Neural cell (in vitro differentiated cells): ENCODE data around the gene ZNF789. TPM values are rescaled to one million over a fixed set of nuclear protein-coding genes. Genes with fewer than 3 reads are reported as not detected.

Experiments used
- H2AFZ ChIP-seq: fragments of 200-600, 300-800 bp; sonication (generic), shearing (Covaris generic); 2 replicates; pipeline ENCODE4 v1.6.0; 2014; ENCODE audit warnings: low read depth, mild to moderate bottlenecking, antibody characterized with exemption, low read length, moderate library complexity
- H3F3A ChIP-seq: fragments of 200-600 bp; shearing (Covaris generic); 2 replicates; pipeline ENCODE4 v1.6.1; 2016; ENCODE audit warnings: mild to moderate bottlenecking, moderate library complexity, mixed read lengths, antibody characterized with exemption, low read length; ENCODE audit not compliant: insufficient read depth, poor library complexity, severe bottlenecking
- H3K27ac ChIP-seq: fragments of 200-600, 300-800 bp; sonication (generic), shearing (Covaris generic); 2 replicates; pipeline ENCODE4 v1.5.1; 2014; ENCODE audit warnings: mild to moderate bottlenecking, low read length, moderate library complexity
- H3K27me3 ChIP-seq: fragments of 300-800, 200-600 bp; sonication (generic), shearing (Covaris generic); 2 replicates; pipeline ENCODE4 v1.6.0; 2014; ENCODE audit warnings: mild to moderate bottlenecking, low read depth, low read length, moderate library complexity; ENCODE audit not compliant: insufficient read depth
- H3K36me3 ChIP-seq: fragments of 300-800, 200-600 bp; sonication (generic), shearing (Covaris generic); 2 replicates; pipeline ENCODE4 v1.5.1; 2014; ENCODE audit warnings: mild to moderate bottlenecking, antibody characterized with exemption, low read length, moderate library complexity; ENCODE audit not compliant: insufficient read depth
- H3K4me2 ChIP-seq: fragments of 300-800, 200-600 bp; sonication (generic), shearing (Covaris generic); 2 replicates; pipeline ENCODE4 v1.6.0; 2014; ENCODE audit warnings: mild to moderate bottlenecking, low read length
- H3K4me3 ChIP-seq: fragments of 300-800, 200-600 bp; sonication (generic), shearing (Covaris generic); 2 replicates; pipeline ENCODE4 v1.5.1; 2014; ENCODE audit warnings: mild to moderate bottlenecking, low read length, moderate library complexity
- H3K79me2 ChIP-seq: fragments of 200-600 bp; shearing (Covaris generic); replicated peaks from 2 replicates; pipeline ENCODE4 v1.6.0; 2014; ENCODE audit warnings: mild to moderate bottlenecking, low read length, moderate library complexity; ENCODE audit not compliant: insufficient read depth
- H3K9ac ChIP-seq: fragments of 300-800, 200-600 bp; sonication (generic), shearing (Covaris generic); 2 replicates; pipeline ENCODE4 v1.6.1; 2016; ENCODE audit warnings: mild to moderate bottlenecking, low read length, mixed read lengths
- H3K9me2 ChIP-seq: fragments of 200-600 bp; shearing (Covaris generic); 2 replicates; pipeline ENCODE4 v1.6.1; 2016; ENCODE audit warnings: mild to moderate bottlenecking, low read length, mixed read lengths; ENCODE audit not compliant: insufficient read depth
- H3K9me3 ChIP-seq: fragments of 200-600, 300-800 bp; sonication (generic), shearing (Covaris generic); 2 replicates; pipeline ENCODE4 v1.6.1; 2016; ENCODE audit warnings: mild to moderate bottlenecking, mixed run types, low read length, moderate library complexity, mixed read lengths
- H4K20me1 ChIP-seq: fragments of 200-600 bp; shearing (Covaris generic); 2 replicates; pipeline ENCODE4 v1.6.1; 2016; ENCODE audit warnings: mild to moderate bottlenecking, mixed run types; ENCODE audit not compliant: insufficient read depth
- CTCF ChIP-seq: fragments of 450-650 bp; IDR thresholded peaks from 2 replicates; pipeline ENCODE4 v1.5.1; 2014; ENCODE audit warnings: antibody characterized with exemption, mild to moderate bottlenecking, moderate library complexity; ENCODE audit not compliant: poor library complexity, severe bottlenecking
- EP300 ChIP-seq: fragments of 450-650 bp; conservative IDR thresholded peaks from 2 replicates; pipeline ENCODE4 v1.6.1; 2014; ENCODE audit warnings: antibody characterized with exemption, mild to moderate bottlenecking, moderate library complexity; ENCODE audit not compliant: poor library complexity, severe bottlenecking
- EZH2 ChIP-seq: fragments of 200-600, 300-800 bp; shearing (Covaris generic), sonication (generic); IDR thresholded peaks from 2 replicates; pipeline ENCODE4 v1.6.1; 2014; ENCODE audit warnings: antibody characterized with exemption, low read length, borderline replicate concordance, mild to moderate bottlenecking; ENCODE audit not compliant: insufficient read depth, poor library complexity, severe bottlenecking
- MXI1 ChIP-seq: fragments of 450-650 bp; conservative IDR thresholded peaks from 2 replicates; pipeline ENCODE4 v1.6.1; 2014; ENCODE audit warnings: antibody characterized with exemption, mild to moderate bottlenecking; ENCODE audit not compliant: poor library complexity, severe bottlenecking
- POLR2AphosphoS5 ChIP-seq: IDR thresholded peaks from 2 replicates; pipeline ENCODE4 v1.6.1; 2012
- RAD21 ChIP-seq: fragments of 450-650 bp; conservative IDR thresholded peaks from 2 replicates; pipeline ENCODE4 v1.6.1; 2014; ENCODE audit warnings: antibody characterized with exemption, mild to moderate bottlenecking, moderate library complexity
- REST ChIP-seq: IDR thresholded peaks from 2 replicates; pipeline ENCODE4 v1.6.1; 2012; ENCODE audit warnings: borderline replicate concordance
- SMC3 ChIP-seq: fragments of 450-650 bp; conservative IDR thresholded peaks from 2 replicates; pipeline ENCODE4 v1.6.1; 2014; ENCODE audit warnings: antibody characterized with exemption, mild to moderate bottlenecking, moderate library complexity; ENCODE audit not compliant: poor library complexity
- TAF1 ChIP-seq: IDR thresholded peaks from 2 replicates; pipeline ENCODE4 v1.6.1; 2012; ENCODE audit warnings: low read depth
- polyA minus RNA-seq: library from RNA; depleted of rRNA, polyadenylated mRNA; stranded (reverse); fragments of >200 nt; gene quantifications from 2 replicates; pipeline ENCODE4 v1.2.3, GENCODE V29; 2014
- polyA plus RNA-seq: library from polyadenylated mRNA; depleted of rRNA; stranded (reverse); fragments of >200 nt; gene quantifications from 2 replicates; pipeline ENCODE4 v1.2.3, GENCODE V29; 2014

ZNF789 gene
- polyA plus RNA-seq (49.9 and 59.8 TPM in 2 replicates), polyA minus RNA-seq (37.5 and 38.3 TPM in 2 replicates)

GRCh38 chr7:99472561-99473314 lies at the start of gene ZNF789:
Gene ZNF789, plus strand, starts transcription at chr7:99472890. Its CDS starts 3,567 bp downstream, at chr7:99476457.
- no peaks in the 10 kb centered on the region for H4K20me1 ChIP-seq
- H3K36me3 ChIP-seq: no peaks in the 10 kb centered on the region
- peak within 1 kb of the TSS; percentile 82 for H3K4me3 ChIP-seq
- peak within 1 kb of the TSS; percentile 80 for H2AFZ ChIP-seq
- H3K9me3 ChIP-seq: no peaks in the 10 kb centered on the region
- peaks cover 38% of the 10 kb centered on the region for H3K79me2 ChIP-seq
- TF ChIP-seq TAF1: peak; percentile 89
- peak; percentile 88 for TF ChIP-seq POLR2AphosphoS5
- TF ChIP-seq MXI1: peak; percentile 85
- TF ChIP-seq EP300: peak; percentile 31
- peak; percentile 79 for TF ChIP-seq REST
- TF ChIP-seq EZH2: no peak
- TF ChIP-seq SMC3: peak; percentile 25
- TF ChIP-seq RAD21: peak; percentile 33
- TF ChIP-seq CTCF: no peak
- H3K9ac ChIP-seq: peak within 1 kb of the TSS; percentile 85
- no peaks in the 10 kb centered on the region for H3K27me3 ChIP-seq
- no peaks in the 10 kb centered on the region for H3K9me2 ChIP-seq
- no peaks in the 10 kb centered on the region for H3F3A ChIP-seq
- peak within 1 kb of the TSS; percentile 93 for H3K27ac ChIP-seq
- H3K4me2 ChIP-seq: peak within 1 kb of the TSS; percentile 30

- Histone ChIP-seq H3K9me3 (no peaks in the 10 kb centered on the region), H3K27ac (no peak overlapping the region), H3F3A (no peaks in the 10 kb centered on the region), H3K9ac (no peak overlapping the region), H3K79me2 (no peaks in the 10 kb centered on the region), H3K4me2 (no peak overlapping the region), H3K27me3 (no peaks in the 10 kb centered on the region), H3K36me3 (no peaks in the 10 kb centered on the region), H3K4me3 (no peak overlapping the region), H2AFZ (no peak overlapping the region), H4K20me1 (no peaks in the 10 kb centered on the region), H3K9me2 (no peaks in the 10 kb centered on the region)
- TF ChIP-seq EZH2: no peak
- no peak for TF ChIP-seq MXI1
- TF ChIP-seq POLR2AphosphoS5: no peak
- no peak for TF ChIP-seq EP300
- no peak for TF ChIP-seq SMC3
- TF ChIP-seq TAF1: no peak
- TF ChIP-seq REST: no peak
- TF ChIP-seq CTCF: no peak
- no peak for TF ChIP-seq RAD21
These were observed 47.6 kb upstream of the ZNF789 start for GRCh38 chr7:99424932-99425730.
